HT-29 (cell line): ENCODE measurements around the gene POLR3A. TPM values are rescaled to one million over a fixed set of nuclear protein-coding genes. Genes with fewer than 3 reads are reported as not detected.
"Not testable (repeated sequence)": the region's sequence is repeated elsewhere in the genome, so short reads cannot be mapped to it uniquely, and the experiment has no call there.

Source experiments
- DNase-seq: peaks from one replicate; pipeline ENCODE4 v3.0.0-alpha.2; 2015; ENCODE audit warnings: low spot score
- total RNA-seq: library from RNA; depleted of rRNA; stranded (reverse); fragments of >200 nt; shearing (Covaris generic); gene quantifications from 2 replicates; pipeline ENCODE4 v1.2.3, GENCODE V29; 2014

POLR3A gene
- total RNA-seq, 1 experiment from 2014 or later, result 9.1 TPM

GRCh38 chr10:78021201-78021600 lies 8.1 kb downstream of the POLR3A start:
- DNase-seq, result no peak

- DNase-seq, result no peak
Measured at GRCh38 chr10:78019264-78019663, 10.1 kb downstream of the POLR3A start.

GRCh38 chr10:78017856-78018255 lies 11.5 kb downstream of the POLR3A start:
- DNase-seq, result no peak

GRCh38 chr10:78015546-78015945 lies 13.8 kb downstream of the POLR3A start:
- DNase-seq, result no peak

- no peak for DNase-seq
Measured at GRCh38 chr10:78013564-78013963, 15.8 kb downstream of the POLR3A start.

GRCh38 chr10:78011065-78011464 lies 18.2 kb downstream of the POLR3A start:
- DNase-seq, result no peak

- no peak for DNase-seq
Measured at GRCh38 chr10:78010278-78010677, 19.0 kb downstream of the POLR3A start.

- no peak for DNase-seq
Measured at GRCh38 chr10:78009662-78010061, 19.7 kb downstream of the POLR3A start.

- DNase-seq, result no peak
Measured at GRCh38 chr10:78007172-78007571, 22.1 kb downstream of the POLR3A start.

GRCh38 chr10:78004215-78005026 lies 24.9 kb downstream of the POLR3A start:
- no peak for DNase-seq

GRCh38 chr10:78002541-78003288 lies 26.6 kb downstream of the POLR3A start:
- no peak for DNase-seq

GRCh38 chr10:78000956-78001472 lies 28.3 kb downstream of the POLR3A start:
- no peak for DNase-seq

GRCh38 chr10:78000206-78000605 lies 29.1 kb downstream of the POLR3A start:
- no peak for DNase-seq

- not testable (repeated sequence) for DNase-seq
Measured at GRCh38 chr10:77998780-77999179, 30.5 kb downstream of the POLR3A start.

GRCh38 chr10:77993620-77994019 lies 35.7 kb downstream of the POLR3A start:
- DNase-seq, result no peak

- no peak for DNase-seq
Measured at GRCh38 chr10:77989081-77989724, 40.1 kb downstream of the POLR3A start.

- DNase-seq, result no peak
Measured at GRCh38 chr10:77987671-77988255, 41.6 kb downstream of the POLR3A start.

GRCh38 chr10:77984986-77985385 lies 44.3 kb downstream of the POLR3A start:
- DNase-seq, result no peak

- no peak for DNase-seq
Measured at GRCh38 chr10:77983384-77984341, 45.7 kb downstream of the POLR3A start.

- no peak for DNase-seq
Measured at GRCh38 chr10:77981281-77981680, 48.0 kb downstream of the POLR3A start.

- DNase-seq, result no peak
Measured at GRCh38 chr10:77979221-77979620, 50.1 kb downstream of the POLR3A start.
